Keratinocyte (primary cell): ENCODE measurements around the gene ALS2CL. TPM values are rescaled to one million over a fixed set of nuclear protein-coding genes. Genes with fewer than 3 reads are reported as not detected.

Source experiments
- DNase-seq: peaks from one replicate; pipeline ENCODE4 v3.0.0-alpha.2; 2011; ENCODE audit warnings: low read depth, missing footprints, low spot score
- FAIRE-seq: peaks from 2 replicates; lab custom pipeline; 2011; peaks lifted over from hg19 to GRCh38; lab: Jason Lieb, UNC
- H2AFZ ChIP-seq: 2 replicates; pipeline ENCODE4 v1.6.0; 2012; ENCODE audit warnings: low read length, control low read depth, inconsistent platforms; ENCODE audit not compliant: control insufficient read depth
- H3K27ac ChIP-seq: 2 replicates; pipeline ENCODE4 v1.5.1; 2011; ENCODE audit warnings: low read length; ENCODE audit not compliant: control insufficient read depth, insufficient read depth
- H3K27me3 ChIP-seq: 3 replicates; pipeline ENCODE4 v1.6.0; 2011; ENCODE audit warnings: low read length; ENCODE audit not compliant: control insufficient read depth, insufficient read depth; ENCODE audit errors: extremely low read depth
- H3K36me3 ChIP-seq, 2 experiments: 2 replicates in 1 of 2; 3 replicates in 1 of 2; pipeline ENCODE4 v1.5.1; 2011; ENCODE audit warnings: low read length in 2 of 2, mild to moderate bottlenecking in 1 of 2; ENCODE audit not compliant: control insufficient read depth in 2 of 2, insufficient read depth in 2 of 2; ENCODE audit errors: extremely low read depth in 1 of 2
- H3K4me1 ChIP-seq: 3 replicates; pipeline ENCODE4 v1.5.1; 2011; ENCODE audit warnings: low read length; ENCODE audit not compliant: control insufficient read depth, insufficient read depth; ENCODE audit errors: extremely low read depth
- H3K4me2 ChIP-seq: 3 replicates; pipeline ENCODE4 v1.6.0; 2011; ENCODE audit warnings: low read depth, low read length; ENCODE audit not compliant: control insufficient read depth, insufficient read depth; ENCODE audit errors: extremely low read depth
- H3K4me3 ChIP-seq, 3 experiments: fragments of 200-600 bp in 1 of 3; sonication (generic) in 1 of 3; 2 replicates in 2 of 3; 3 replicates in 1 of 3; pipeline ENCODE4 v1.5.1; 2011 to 2016; ENCODE audit warnings: low read length in 3 of 3, mild to moderate bottlenecking in 3 of 3, control low read depth in 2 of 3, inconsistent platforms in 1 of 3, low read depth in 1 of 3, mixed read lengths in 1 of 3, mixed run types in 1 of 3, moderate library complexity in 1 of 3; ENCODE audit not compliant: control insufficient read depth in 2 of 3, insufficient read depth in 2 of 3; ENCODE audit errors: extremely low read depth in 1 of 3
- H3K79me2 ChIP-seq: 2 replicates; pipeline ENCODE4 v1.6.0; 2012; ENCODE audit warnings: low read length; ENCODE audit not compliant: control insufficient read depth, insufficient read depth
- H3K9ac ChIP-seq: 3 replicates; pipeline ENCODE4 v1.6.0; 2011; ENCODE audit warnings: low read length; ENCODE audit not compliant: control insufficient read depth, insufficient read depth; ENCODE audit errors: extremely low read depth
- H3K9me1 ChIP-seq: 3 replicates; pipeline ENCODE4 v1.6.0; 2011; ENCODE audit warnings: low read length; ENCODE audit not compliant: control insufficient read depth, insufficient read depth; ENCODE audit errors: extremely low read depth
- H3K9me3 ChIP-seq: 2 replicates; pipeline ENCODE4 v1.5.1; 2012; ENCODE audit warnings: low read depth, low read length; ENCODE audit not compliant: control insufficient read depth
- H4K20me1 ChIP-seq: 3 replicates; pipeline ENCODE4 v1.6.0; 2011; ENCODE audit warnings: low read length; ENCODE audit not compliant: control insufficient read depth, insufficient read depth; ENCODE audit errors: extremely low read depth
- EZH2 ChIP-seq: IDR thresholded peaks from one replicate; pipeline ENCODE4 v1.6.1; 2012; ENCODE audit warnings: inconsistent platforms, mild to moderate bottlenecking, low read length, moderate library complexity
- dilution Hi-C: fragments of 300-500 bp; cut with MboI; formaldehyde crosslinking; loops from one replicate; pipeline ENCODE4 v1.7.0; 2020; ENCODE audit warnings: low sequenced_read_pairs; ENCODE audit not compliant: extremely low pct_ligation_motif_present
- polyA plus RNA-seq, 5 experiments: library from polyadenylated mRNA; depleted of rRNA in 3 of 5; stranded (reverse) in 3 of 5; stranded (forward) in 1 of 5; unstranded in 1 of 5; fragments of >200 nt; gene quantifications; 1 replicate in 1 of 5; 2 replicates in 3 of 5; 3 replicates in 1 of 5; pipeline versions ENCODE4 v1.2.1 to v1.2.3, GENCODE V29; 2011 to 2012; ENCODE audit warnings: missing spikeins in 2 of 5, low read depth in 1 of 5, low replicate concordance in 1 of 5
- TF ChIP-seq, protein P1 (sequence below), 3 experiments: IDR thresholded peaks in 1 of 3; conservative IDR thresholded peaks in 1 of 3; optimal IDR thresholded peaks in 1 of 3; 2 replicates in 2 of 3; 3 replicates in 1 of 3; pipeline versions ENCODE3 to v1.5.1; 2011; ENCODE audit warnings: low read length in 3 of 3, mild to moderate bottlenecking in 3 of 3, moderate library complexity in 2 of 3, control low read depth in 1 of 3, inconsistent platforms in 1 of 3; ENCODE audit not compliant: insufficient read depth in 2 of 3; ENCODE audit errors: extremely low read depth in 1 of 3

Gene ALS2CL
- polyA plus RNA-seq, 1 donor (not counting 4 experiments of a cell fraction or from before 2014, with no cell fraction given): 40.9 TPM

DNA sequence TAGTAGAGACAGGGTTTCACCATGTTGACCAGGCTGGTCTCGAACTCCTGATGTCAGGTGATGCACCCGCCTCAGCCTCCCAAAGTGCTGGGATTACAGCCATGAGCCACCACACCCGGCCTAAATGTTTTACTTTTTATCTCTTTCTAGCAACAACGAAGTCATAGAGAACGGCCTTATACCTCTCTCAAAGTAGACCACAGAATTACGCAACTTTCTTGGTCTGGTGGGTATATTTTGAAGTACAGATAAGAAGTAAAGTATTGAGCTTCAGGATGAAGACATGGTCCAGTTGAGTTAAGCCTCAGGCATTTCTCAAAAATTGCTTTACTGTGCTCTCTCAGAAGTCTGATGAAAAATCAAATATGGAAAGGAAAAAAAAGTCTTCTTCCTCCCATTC lies 50.5 kb downstream of the ALS2CL start:
- Histone ChIP-seq H3K27ac (no peak overlapping the region), H3K9me1 (no peaks in the 10 kb centered on the region), H3K27me3 (peaks cover 6% of the 10 kb centered on the region), H3K4me3 (no peak overlapping the region), H3K9me3 (no peaks in the 10 kb centered on the region), H3K36me3 (no peaks in the 10 kb centered on the region), H2AFZ (no peak overlapping the region), H3K4me1 (no peaks in the 10 kb centered on the region), H3K4me2 (no peak overlapping the region), H3K9ac (no peak overlapping the region), H4K20me1 (no peaks in the 10 kb centered on the region), H3K79me2 (no peaks in the 10 kb centered on the region)
- FAIRE-seq (no peak), DNase-seq (no peak)
- dilution Hi-C loops: loop anchor here (25.0 kb wide), 1 partner anchor 156 kb away; the partner anchor contains the start of gene RTP3
- TF ChIP-seq, protein P1, sequence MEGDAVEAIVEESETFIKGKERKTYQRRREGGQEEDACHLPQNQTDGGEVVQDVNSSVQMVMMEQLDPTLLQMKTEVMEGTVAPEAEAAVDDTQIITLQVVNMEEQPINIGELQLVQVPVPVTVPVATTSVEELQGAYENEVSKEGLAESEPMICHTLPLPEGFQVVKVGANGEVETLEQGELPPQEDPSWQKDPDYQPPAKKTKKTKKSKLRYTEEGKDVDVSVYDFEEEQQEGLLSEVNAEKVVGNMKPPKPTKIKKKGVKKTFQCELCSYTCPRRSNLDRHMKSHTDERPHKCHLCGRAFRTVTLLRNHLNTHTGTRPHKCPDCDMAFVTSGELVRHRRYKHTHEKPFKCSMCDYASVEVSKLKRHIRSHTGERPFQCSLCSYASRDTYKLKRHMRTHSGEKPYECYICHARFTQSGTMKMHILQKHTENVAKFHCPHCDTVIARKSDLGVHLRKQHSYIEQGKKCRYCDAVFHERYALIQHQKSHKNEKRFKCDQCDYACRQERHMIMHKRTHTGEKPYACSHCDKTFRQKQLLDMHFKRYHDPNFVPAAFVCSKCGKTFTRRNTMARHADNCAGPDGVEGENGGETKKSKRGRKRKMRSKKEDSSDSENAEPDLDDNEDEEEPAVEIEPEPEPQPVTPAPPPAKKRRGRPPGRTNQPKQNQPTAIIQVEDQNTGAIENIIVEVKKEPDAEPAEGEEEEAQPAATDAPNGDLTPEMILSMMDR (optimal IDR thresholded peaks at IDR 0.05 in 1 of 3, IDR thresholded peaks at IDR 0.05 in 1 of 3, conservative IDR thresholded peaks at IDR 0.05 in 1 of 3; ENCODE audit: extremely low read depth in 1 of 3, insufficient read depth in 2 of 3, low read length in 3 of 3): no peak

DNA sequence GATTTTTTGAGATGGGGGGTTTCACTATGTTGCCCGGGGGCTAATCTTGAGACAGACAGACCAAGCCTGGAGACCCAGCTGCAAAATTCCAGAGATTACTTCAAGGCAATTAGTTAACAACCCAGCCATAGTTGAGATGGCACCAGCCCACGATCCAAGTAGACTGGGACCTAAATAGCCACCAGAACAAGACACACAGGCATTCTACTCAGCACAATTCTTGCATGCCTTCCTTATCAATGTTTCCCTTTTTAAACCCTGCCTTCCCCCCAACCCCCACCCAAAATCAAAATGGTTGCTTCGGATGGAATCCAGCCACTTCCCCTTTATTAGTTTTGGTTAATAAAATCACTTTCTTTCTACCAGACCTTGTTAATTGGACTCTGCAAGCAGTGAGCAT lies 52.6 kb downstream of the ALS2CL start:
- TF ChIP-seq, protein P1 (optimal IDR thresholded peaks at IDR 0.05 in 1 of 3, IDR thresholded peaks at IDR 0.05 in 1 of 3, conservative IDR thresholded peaks at IDR 0.05 in 1 of 3; ENCODE audit: extremely low read depth in 1 of 3, insufficient read depth in 2 of 3, low read length in 3 of 3): no peak
- no peak for TF ChIP-seq EZH2
- H3K9me1 ChIP-seq: no peaks in the 10 kb centered on the region
- dilution Hi-C loops: loop anchor here (25.0 kb wide), 1 partner anchor 154 kb away; the partner anchor contains the start of gene RTP3
- no peak overlapping the region for H3K4me3 ChIP-seq
- no peaks in the 10 kb centered on the region for H4K20me1 ChIP-seq
- H3K4me1 ChIP-seq: no peaks in the 10 kb centered on the region
- H3K36me3 ChIP-seq: no peaks in the 10 kb centered on the region
- FAIRE-seq: no peak
- peaks cover 6% of the 10 kb centered on the region for H3K27me3 ChIP-seq
- H3K9me3 ChIP-seq: no peaks in the 10 kb centered on the region
- no peak overlapping the region for H3K27ac ChIP-seq
- no peaks in the 10 kb centered on the region for H3K79me2 ChIP-seq
- DNase-seq: no peak
- no peak overlapping the region for H3K9ac ChIP-seq
- no peak overlapping the region for H2AFZ ChIP-seq
- no peak overlapping the region for H3K4me2 ChIP-seq
